Raji (cell line): ENCODE data around the gene PRDM8.

Experiments
- POLR2A ChIP-seq: IDR thresholded peaks from 2 replicates; pipeline ENCODE4 v1.6.1; 2011; ENCODE audit warnings: low read depth, low read length, control low read depth; ENCODE audit not compliant: insufficient read depth

The PRDM8 gene

DNA sequence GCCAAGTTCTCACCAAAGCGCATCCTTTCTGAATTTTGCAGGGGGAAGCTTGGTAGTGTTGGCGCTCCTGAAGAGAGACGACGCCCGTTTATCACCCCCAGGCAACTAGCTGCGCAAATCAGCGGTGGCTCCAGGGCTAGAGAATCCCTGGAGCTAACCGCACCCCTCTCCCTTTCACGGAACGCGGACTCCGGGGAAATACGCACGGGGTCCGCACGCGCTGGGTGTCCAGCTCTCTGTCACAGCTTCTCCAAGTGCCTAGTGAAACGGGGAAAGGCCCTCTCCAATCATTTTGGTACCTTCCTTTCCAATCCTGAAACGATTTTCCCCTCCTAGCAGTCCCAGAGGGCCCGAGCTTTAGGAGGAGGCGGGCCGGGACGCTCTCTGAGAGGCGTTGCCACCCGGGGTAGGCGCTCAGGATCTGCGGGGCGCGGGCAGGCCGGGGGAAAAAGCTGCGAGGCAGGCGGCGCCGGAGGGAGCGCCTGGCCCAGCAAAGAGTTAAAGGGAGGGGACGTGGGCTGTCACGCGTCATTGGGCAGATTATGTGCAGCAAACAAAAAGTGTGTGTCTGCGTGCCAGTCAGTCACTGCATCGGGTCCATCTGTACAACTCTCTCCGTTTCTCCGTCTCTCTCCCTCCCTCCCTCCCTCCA, at the start of gene PRDM8:
PRDM8 (plus strand) TSS at position 582 of the 652 bp plus-strand sequence. CDS start 2,578 bp downstream, outside the sequence.
- TF ChIP-seq POLR2A: no peak

DNA sequence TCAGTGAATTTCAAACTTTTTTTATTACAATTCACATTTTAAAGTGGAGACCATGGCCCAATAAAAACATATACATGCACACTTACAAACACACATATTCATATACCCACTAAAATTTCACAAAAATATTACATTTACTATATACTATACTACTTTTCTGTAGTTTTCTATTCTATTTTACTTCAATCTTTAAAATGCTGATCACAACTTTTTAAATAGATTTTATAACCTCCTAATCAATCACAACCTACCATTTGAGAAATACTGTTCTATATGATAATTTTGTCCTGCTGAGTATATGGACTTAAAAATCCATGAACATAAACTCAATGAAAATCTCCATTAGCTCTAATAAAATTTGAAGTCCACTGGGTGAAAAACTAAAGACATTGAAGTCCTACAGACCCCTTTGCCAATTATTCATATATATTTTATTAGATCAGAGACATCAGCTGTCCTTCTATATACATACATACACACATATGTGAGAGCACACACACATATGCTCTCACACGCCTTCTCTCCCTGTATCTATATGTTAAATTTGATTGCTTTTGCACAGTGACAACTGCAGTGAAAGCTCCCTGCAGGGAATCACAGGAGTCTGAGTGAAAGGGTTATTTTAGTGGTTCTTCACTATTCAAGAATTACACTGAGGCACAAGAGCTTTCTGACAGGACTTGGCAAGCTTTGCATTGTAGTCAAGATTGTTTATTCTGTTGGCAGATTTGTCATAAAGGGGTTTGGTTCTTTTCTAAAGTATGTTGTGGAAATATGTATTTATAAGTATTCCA, 46.7 kb upstream of the PRDM8 start:
- TF ChIP-seq POLR2A: no peak

DNA sequence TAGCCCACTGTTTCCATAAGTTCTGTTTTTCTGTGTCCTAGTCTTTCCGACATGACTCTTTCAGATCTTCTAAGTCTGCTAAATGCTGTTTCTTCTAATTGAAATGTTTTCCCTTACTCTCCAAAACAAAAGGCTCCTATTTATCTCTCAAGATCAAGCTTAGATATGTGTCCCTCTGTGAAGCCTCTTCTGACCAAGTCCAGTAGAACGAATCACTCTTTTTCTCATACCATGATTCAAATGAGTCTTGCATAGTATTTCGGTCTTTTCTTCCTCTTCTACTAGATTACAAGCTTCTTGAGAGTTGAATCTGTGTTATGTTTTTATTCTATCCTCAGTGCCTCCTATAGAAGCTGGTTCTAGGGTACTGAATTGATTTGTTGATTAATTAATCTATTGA, 45.3 kb upstream of the PRDM8 start:
- no peak for TF ChIP-seq POLR2A

DNA sequence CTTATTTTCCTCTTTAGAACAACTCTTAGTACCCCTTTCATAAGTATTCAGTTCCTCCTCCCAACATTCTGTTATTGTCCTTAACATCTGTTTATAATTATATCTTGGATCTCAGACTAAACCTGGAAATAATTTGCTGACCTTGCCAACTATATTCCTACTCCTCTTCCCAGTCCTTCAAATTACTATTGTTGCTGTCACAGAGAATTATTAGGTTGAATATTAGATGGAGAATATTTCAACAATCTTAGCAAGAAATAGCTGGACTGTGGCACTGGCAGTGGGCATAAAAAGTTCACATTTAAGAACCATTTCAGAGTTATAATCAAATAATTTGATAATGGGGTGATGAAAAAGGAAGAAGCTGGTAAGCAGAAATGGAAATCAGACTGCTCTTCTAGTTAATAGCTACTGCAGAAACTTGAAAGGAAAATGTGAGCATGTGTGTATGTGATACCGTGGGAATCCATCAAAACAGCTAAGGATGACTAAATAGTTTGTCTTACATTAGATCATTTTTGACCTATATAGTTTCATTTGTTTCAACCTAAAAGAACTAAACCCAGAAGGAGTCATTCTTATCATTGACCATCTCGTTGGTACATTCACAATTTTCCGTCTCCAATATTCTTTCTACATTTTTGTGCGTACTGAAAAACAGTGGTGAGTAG, 43.3 kb upstream of the PRDM8 start:
- TF ChIP-seq POLR2A: no peak

DNA sequence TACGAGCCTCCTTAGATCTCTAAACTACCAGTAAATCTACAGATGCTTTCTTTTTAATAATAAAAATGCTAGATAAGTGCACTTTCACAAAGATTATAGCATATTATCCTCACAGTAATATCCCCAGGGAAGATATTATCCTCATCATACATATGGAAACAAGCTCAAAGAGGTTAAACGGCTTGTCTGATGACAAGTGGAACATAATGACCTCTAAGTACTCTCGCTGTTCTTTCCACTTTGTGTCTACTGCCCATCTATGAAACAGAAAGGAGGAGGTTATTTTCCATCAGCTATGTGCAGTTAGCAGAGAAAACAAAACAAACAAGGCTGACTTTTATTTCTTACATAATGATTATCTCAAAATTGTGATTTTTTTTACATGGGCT, 42.8 kb upstream of the PRDM8 start:
- TF ChIP-seq POLR2A: no peak

DNA sequence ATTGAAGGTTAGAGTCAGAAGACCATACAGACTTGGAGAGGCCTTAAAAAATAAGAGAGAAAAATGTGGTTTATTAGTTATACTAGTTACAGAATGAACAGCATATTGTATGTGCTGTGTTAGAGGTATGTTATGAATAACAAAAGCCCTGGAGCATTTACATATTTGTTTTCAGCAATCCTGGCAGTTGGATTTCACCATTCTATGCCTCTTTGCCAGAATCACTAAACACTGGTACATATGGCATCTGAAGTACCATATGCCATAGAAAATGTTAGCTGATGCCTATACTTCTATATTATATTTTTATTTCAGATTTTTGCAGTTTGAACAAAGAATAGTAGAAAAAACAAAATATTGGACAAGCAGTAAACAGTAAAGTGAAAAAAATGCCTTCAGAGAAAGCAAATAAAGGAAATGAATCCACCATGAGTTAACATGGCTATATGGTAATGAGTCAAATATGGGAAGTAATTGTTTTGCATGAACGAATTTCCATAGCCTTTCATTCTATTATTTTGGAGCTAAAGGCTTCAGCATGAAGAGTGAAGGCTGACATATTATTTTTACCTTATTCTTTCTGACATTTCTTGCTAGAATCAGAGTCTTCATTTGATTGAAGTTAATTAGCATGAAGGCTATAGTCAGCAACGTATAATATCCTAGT, 41.9 kb upstream of the PRDM8 start:
- no peak for TF ChIP-seq POLR2A

DNA sequence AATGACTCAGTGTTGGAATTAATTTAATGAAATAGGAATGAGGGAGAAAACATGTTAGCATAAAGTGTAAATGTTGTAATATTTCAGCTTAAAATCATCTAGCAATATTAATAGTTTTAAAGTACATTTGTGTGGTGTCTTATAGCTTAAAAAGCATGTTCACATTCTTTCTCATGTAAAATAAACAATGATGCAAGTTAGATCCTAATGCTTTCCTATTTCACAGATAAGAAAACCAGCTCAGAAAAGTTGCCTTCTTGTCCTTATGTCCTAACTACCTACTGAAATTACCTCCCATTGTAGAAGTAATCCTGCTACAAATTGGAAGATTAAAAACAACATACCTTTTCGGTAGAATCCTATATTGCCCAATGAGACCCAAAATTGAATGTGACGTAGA, 40.9 kb upstream of the PRDM8 start:
- no peak for TF ChIP-seq POLR2A

DNA sequence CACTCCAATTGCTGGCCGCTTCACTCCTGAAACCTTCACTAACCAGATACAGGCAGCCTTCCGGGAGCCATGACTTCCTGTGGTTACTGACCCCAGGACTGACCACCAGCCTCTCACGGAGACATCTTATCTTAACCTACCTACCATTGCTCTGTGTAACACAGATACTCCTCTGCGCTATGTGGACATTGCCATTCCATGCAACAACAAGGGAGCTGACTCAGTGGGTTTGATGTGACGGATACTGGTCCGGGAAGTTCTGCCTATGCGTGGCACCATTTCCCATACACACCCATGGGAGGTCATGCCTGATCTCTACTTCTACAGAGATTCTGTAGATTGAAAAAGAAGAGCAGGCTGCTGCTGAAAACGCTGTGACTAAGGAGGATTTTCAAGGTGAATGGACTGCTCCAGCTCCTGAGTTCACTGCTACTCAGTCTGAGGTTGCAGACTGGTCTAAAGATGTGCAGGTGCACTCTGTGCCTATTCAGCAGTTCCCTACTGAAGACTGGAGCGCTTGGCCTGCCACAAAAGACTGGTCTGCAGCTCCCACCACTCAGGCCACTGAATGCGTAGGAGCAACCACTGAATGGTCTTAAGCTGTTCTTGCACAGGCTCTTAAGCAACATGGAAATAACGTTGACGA, 35.8 kb upstream of the PRDM8 start:
- no peak for TF ChIP-seq POLR2A

DNA sequence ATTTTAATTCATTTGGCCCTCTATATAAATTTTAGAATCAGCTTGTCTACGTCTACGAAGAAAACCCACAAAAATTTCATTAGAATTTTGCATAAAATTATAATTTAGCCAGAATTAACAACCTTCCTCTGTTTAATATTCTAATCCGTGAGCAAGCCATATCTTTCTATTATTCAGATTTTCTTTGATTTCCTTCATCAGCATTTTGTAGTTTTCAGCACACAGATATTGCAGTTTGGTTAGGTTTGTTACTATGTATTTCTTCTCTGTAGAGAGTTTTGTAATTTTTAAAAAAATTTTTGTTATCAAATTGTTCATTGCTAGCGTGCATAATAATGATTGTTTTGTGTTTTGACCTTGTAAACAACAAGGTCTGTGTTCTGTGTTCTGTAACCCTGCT, 34.9 kb upstream of the PRDM8 start:
- no peak for TF ChIP-seq POLR2A

DNA sequence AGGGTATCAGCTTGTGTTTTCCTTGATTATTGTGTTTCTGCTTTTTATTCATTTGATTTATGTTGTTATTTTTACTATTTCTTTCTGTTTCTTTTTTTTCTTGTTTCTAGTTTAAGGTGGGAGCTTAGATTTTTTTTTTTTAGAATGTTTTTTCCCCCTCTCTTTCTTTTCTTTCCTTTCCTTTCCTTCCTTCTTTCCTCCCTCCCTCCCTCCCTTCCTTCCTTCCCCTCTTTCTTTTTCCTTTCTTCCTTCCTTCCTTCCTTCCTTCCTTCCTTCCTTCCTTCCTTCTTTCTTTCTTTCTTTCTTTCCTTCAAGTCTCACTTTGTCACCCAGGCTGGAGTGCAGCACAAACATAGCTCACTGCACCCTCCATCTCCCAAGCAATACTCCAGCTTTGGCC, 31.4 kb upstream of the PRDM8 start:
- TF ChIP-seq POLR2A: no peak

DNA sequence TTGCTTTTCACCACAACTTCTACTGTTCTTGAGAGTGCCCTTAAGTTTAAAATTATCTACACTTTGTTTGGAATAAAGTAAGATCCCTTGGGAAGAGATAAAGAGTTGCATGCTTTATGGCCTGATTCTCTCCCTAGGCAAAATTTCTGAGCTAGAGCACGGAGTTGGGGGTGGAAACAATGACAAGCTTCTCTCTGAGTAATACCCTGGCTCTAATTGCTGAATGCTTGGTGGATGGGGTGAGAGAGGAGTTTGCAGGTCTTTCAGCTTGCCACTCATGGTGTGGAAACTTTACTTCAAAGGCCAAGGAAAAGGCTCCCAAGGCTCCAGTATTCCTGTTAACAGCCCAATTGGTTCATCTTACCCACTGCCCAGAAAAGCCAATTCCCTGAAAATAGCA, 26.1 kb upstream of the PRDM8 start:
- no peak for TF ChIP-seq POLR2A

DNA sequence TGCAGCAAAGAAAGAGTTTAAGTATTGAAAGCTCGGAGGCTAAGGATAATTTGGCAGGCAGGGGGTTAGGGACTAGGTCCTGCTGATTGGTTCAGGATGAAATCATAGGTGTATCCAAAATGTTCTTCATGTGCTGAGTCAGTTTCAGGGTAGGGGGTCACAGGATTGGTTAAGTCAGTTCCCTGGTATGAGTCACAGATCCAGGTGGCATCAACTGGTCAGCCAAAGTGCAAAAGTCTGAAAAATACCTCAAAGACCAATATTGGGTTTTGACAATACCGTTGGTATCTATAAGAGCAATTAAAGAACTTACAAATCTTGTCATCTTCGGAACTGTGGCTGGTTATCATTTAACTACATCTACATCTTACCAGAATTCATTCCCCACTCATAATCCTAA, 25.6 kb upstream of the PRDM8 start:
- no peak for TF ChIP-seq POLR2A

DNA sequence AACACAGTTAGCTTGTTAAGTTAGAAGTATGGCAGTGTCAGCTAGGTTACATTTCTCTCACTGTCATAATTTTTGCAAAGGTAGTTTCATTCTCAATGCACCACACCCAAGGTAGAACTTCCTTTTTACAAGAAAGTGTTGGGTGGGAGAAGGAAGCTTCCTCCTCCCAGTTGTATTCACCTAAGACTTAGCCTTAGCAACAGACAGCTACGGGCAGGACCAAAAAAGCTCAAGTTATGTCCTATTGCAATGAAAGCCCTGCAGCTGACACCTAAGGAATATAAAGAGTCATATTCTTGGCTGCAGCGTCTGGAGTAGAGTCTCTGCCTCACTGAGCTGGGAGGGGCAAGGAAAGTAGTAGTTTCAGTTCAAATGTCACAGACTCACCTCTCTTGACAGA, 25.1 kb upstream of the PRDM8 start:
- TF ChIP-seq POLR2A: no peak

DNA sequence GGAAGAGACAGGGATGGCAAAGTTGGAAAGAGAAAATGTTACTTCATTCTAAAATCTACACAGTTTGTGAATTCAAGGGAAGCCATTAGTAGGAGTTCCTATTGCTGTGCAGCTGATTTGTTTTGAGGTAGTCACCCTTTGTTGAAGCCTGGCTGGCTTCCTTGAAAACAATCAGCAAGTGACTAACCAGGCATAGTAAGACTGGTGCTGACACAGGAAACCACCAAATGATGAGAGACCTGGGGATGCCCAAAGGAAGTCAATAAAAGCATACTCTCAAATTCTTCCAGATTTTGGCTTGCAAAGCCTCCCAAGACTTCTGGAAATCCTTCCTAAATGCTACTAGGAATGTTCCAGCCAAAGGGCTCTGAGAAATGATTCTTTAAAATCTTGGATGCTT, 23.9 kb upstream of the PRDM8 start:
- no peak for TF ChIP-seq POLR2A

DNA sequence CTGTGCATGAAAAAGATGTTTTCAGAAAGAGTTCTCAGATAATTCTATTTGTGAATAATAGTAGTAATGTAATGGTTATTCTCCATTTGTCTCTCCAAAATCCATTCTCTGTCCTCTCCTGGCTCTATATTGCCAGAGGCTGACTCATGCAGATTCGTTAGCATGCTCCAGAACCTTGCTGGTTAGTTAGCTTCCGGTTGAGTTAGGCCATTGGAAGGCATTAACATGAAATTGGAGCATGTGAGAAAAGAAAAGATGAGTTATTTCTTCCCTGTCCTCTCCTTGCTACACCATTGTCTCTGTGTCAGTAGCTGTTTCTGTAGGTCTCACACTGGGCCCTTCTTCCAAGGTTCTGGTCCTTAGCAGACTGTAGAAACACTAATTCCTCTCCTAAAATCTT, 23.5 kb upstream of the PRDM8 start:
- TF ChIP-seq POLR2A: no peak
